Measurements from ENCODE around the gene SH3PXD2A. TPM values are rescaled to one million over a fixed set of nuclear protein-coding genes. Genes with fewer than 3 reads are reported as not detected.

SH3PXD2A gene
- total RNA-seq, 4 donors from 2014 or later, result 9.4 to 20.6 (median 11.2) TPM

- Histone ChIP-seq H3K9me3 (no peaks in the 10 kb centered on the region), H3K36me3 (no peaks in the 10 kb centered on the region), H3K4me3 (replicated peaks in 1 of 3) (no peak overlapping the region), H3K27ac (no peak overlapping the region), H3K4me1 (no peaks in the 10 kb centered on the region), H3K27me3 (no peaks in the 10 kb centered on the region)
- DNase-seq, result no peak
- TF ChIP-seq CTCF (IDR thresholded peaks at IDR 0.05), result no peak
- TF ChIP-seq POLR2A (IDR thresholded peaks at IDR 0.05), result no peak
- 82 to 92% methylated on average over 6 of the region's 6 CpGs for WGBS, 2 donors
- intact Hi-C loops (cut with DNase I), result no loop called here
Observed at GRCh38 chr10:103597003-103597402, 258.4 kb downstream of the SH3PXD2A start.

- no peak overlapping the region for H3K4me3 ChIP-seq (replicated peaks in 1 of 3)
- no peak overlapping the region for H3K27ac ChIP-seq
- no peak for DNase-seq
- H3K27me3 ChIP-seq, result no peaks in the 10 kb centered on the region
- H3K4me1 ChIP-seq, result no peaks in the 10 kb centered on the region
- 91 to 98% methylated on average over 4 of the region's 4 CpGs for WGBS, 2 donors
- TF ChIP-seq POLR2A (IDR thresholded peaks at IDR 0.05), result no peak
- TF ChIP-seq CTCF (IDR thresholded peaks at IDR 0.05), result no peak
- H3K36me3 ChIP-seq, result no peaks in the 10 kb centered on the region
- no peaks in the 10 kb centered on the region for H3K9me3 ChIP-seq
- intact Hi-C loops (cut with DNase I), result no loop called here
Observed at GRCh38 chr10:103595933-103596726, 259.2 kb downstream of the SH3PXD2A start.

- no peak overlapping the region for H3K4me3 ChIP-seq (replicated peaks in 1 of 3)
- no peak overlapping the region for H3K27ac ChIP-seq
- H3K36me3 ChIP-seq, result no peaks in the 10 kb centered on the region
- no peaks in the 10 kb centered on the region for H3K4me1 ChIP-seq
- TF ChIP-seq CTCF (IDR thresholded peaks at IDR 0.05) (no peak), POLR2A (IDR thresholded peaks at IDR 0.05) (no peak)
- H3K9me3 ChIP-seq, result no peaks in the 10 kb centered on the region
- WGBS, 2 donors, result 83 to 94% methylated on average over 3 of the region's 3 CpGs
- H3K27me3 ChIP-seq, result no peaks in the 10 kb centered on the region
- intact Hi-C loops (cut with DNase I), result no loop called here
- DNase-seq, result no peak
Observed at GRCh38 chr10:103593022-103593570, 262.3 kb downstream of the SH3PXD2A start.

- WGBS, 2 donors, result 72 to 79% methylated on average over 14 of the region's 15 CpGs
- intact Hi-C loops (cut with DNase I), result no loop called here
- no peak overlapping the region for H3K27ac ChIP-seq
- TF ChIP-seq CTCF (IDR thresholded peaks at IDR 0.05) (peak in 3 of 6 experiments; percentile 25 to 48 (median 37)), POLR2A (IDR thresholded peaks at IDR 0.05) (no peak)
- DNase-seq, result no peak
- H3K4me1 ChIP-seq, result no peaks in the 10 kb centered on the region
- H3K9me3 ChIP-seq, result no peaks in the 10 kb centered on the region
- H3K27me3 ChIP-seq, result no peaks in the 10 kb centered on the region
- no peaks in the 10 kb centered on the region for H3K36me3 ChIP-seq
- H3K4me3 ChIP-seq (replicated peaks in 1 of 3), result no peak overlapping the region
Observed at GRCh38 chr10:103592186-103593021, 263.0 kb downstream of the SH3PXD2A start.
